Measurements from ENCODE around the gene CPT1B.
A peak's percentile ranks its signal among the peaks of the same experiment; 100 is the strongest.

The CPT1B gene

GRCh38 chr22:50577987-50578775, at the start of gene CPT1B:
Gene CPT1B (minus strand): TSS chr22:50578427. CDS start chr22:50577915, 512 bp downstream.
- no peak for TF ChIP-seq CTCF (IDR thresholded peaks at IDR 0.05; ENCODE audit: insufficient read depth, low read length, poor library complexity, severe bottlenecking)
- no peak within 1 kb of the TSS for H3K4me3 ChIP-seq (replicated peaks; ENCODE audit: low read depth, low read length)
- H3K27me3 ChIP-seq (replicated peaks; ENCODE audit: control insufficient read depth, insufficient read depth, low read length), result no peaks in the 10 kb centered on the region
- DNase-seq (ENCODE audit: extremely low read depth, insufficient read length), result no peak
- peaks cover 34% of the 10 kb centered on the region for H3K36me3 ChIP-seq (ENCODE audit: control insufficient read depth, insufficient read depth, low read length)

GRCh38 chr22:50626850-50627641, 48.8 kb upstream of the CPT1B start:
- DNase-seq (ENCODE audit: extremely low read depth, insufficient read length), result no peak
- H3K27me3 ChIP-seq (replicated peaks; ENCODE audit: control insufficient read depth, insufficient read depth, low read length), result no peaks in the 10 kb centered on the region
- TF ChIP-seq CTCF (IDR thresholded peaks at IDR 0.05; ENCODE audit: insufficient read depth, low read length, poor library complexity, severe bottlenecking), result no peak
- H3K4me3 ChIP-seq (replicated peaks; ENCODE audit: low read depth, low read length), result peak overlapping the region; percentile 92
- H3K36me3 ChIP-seq (ENCODE audit: control insufficient read depth, insufficient read depth, low read length), result peaks cover 7% of the 10 kb centered on the region

DNA sequence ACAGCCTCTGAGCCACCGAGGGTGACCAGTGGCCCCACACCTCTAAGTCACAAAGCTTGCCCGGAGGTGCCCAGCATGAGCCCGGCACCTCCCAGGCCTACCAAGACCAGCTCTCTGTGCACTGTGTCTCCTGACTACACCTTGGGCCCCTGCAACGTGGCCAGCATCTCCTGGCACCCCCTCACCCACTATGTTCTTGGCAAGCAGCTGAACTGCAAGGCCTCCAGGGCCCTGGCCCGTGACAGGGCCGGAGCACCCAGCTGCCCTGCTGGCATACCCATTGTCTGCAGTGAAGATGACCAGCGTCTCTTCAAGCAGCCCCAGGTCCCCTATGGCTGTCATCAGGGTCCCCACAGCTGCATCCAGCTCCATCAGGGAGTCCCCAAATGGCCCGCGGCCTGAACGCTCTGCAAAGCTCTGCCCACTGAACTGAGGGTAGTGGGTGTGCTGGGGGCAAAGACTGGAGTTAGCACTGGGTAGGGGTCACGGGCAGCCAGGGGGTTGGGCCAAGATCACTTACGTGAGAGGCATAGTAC, 48.2 kb upstream of the CPT1B start:
- TF ChIP-seq CTCF (IDR thresholded peaks at IDR 0.05; ENCODE audit: insufficient read depth, low read length, poor library complexity, severe bottlenecking), result peak; percentile 8
- no peak for DNase-seq (ENCODE audit: extremely low read depth, insufficient read length)
- H3K4me3 ChIP-seq (replicated peaks; ENCODE audit: low read depth, low read length), result no peak overlapping the region
- peaks cover 7% of the 10 kb centered on the region for H3K36me3 ChIP-seq (ENCODE audit: control insufficient read depth, insufficient read depth, low read length)
- H3K27me3 ChIP-seq (replicated peaks; ENCODE audit: control insufficient read depth, insufficient read depth, low read length), result no peaks in the 10 kb centered on the region

DNA sequence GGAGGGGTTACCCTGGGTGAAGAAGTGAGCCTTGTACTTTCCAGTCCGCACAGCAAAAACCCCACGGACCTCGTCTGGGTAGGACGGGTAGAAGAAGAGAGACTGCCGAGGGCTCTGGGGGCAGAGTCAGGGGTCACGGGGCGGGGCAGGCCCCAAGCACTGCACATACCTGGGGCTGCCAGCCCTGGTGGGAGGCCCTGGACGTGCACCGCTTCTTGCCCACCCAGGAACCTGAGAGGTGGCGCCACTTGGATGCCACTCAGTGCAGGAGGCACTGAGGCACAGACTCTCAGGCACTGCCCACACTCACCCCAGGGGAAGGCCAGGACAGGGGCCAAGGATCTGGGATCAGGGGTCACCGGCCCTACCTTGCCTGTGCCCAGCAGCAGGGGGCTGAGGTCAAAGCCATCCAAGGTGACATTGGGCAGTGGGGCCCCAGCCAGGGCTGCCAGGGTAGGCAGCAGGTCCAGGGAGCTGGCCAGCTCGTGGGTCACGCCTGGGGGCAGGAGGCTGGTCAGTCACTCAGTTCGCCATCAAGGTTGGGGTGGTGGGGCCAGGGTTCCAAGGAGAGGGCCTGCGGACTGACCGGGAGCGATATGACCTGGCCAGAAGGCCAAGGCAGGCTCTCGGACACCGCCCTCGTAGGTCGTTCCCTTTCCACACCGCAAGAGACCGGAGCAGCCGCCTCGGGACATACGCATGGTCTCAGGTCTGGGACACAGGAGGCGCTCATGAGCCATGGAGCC, 47.5 kb upstream of the CPT1B start:
- no peak for TF ChIP-seq CTCF (IDR thresholded peaks at IDR 0.05; ENCODE audit: insufficient read depth, low read length, poor library complexity, severe bottlenecking)
- Histone ChIP-seq H3K36me3 (ENCODE audit: control insufficient read depth, insufficient read depth, low read length) (peaks cover 7% of the 10 kb centered on the region), H3K4me3 (replicated peaks; ENCODE audit: low read depth, low read length) (no peak overlapping the region), H3K27me3 (replicated peaks; ENCODE audit: control insufficient read depth, insufficient read depth, low read length) (no peaks in the 10 kb centered on the region)
- no peak for DNase-seq (ENCODE audit: extremely low read depth, insufficient read length)

DNA sequence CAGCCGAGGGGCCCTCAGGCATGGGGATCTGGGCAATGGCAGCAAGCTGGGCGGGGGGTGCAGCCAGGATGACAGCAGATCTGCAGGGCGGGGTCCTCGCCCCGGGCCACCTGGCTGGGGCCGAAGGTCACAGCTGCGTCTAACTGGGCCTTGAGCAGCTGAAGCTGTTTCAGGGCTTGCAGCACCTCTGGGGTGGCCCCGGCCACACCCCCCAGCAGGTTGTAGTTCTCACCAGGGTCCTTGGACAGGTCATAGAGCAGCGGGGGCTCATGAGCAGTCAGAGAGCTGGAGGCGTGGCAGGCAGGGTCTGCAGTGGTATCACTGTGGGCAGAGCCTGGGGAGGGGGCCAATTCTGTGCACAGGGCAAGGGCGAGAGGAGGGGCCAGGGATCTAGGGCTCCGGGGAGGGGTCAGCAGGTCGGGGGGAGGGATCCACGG, 46.9 kb upstream of the CPT1B start:
- peaks cover 7% of the 10 kb centered on the region for H3K36me3 ChIP-seq (ENCODE audit: control insufficient read depth, insufficient read depth, low read length)
- TF ChIP-seq CTCF (IDR thresholded peaks at IDR 0.05; ENCODE audit: insufficient read depth, low read length, poor library complexity, severe bottlenecking), result no peak
- H3K4me3 ChIP-seq (replicated peaks; ENCODE audit: low read depth, low read length), result no peak overlapping the region
- H3K27me3 ChIP-seq (replicated peaks; ENCODE audit: control insufficient read depth, insufficient read depth, low read length), result no peaks in the 10 kb centered on the region
- DNase-seq (ENCODE audit: extremely low read depth, insufficient read length), result no peak
